HG03521 (cell line): ENCODE results near the gene OR5AR1.
"Not testable (repeated sequence)": the region's sequence is repeated elsewhere in the genome, so short reads cannot be mapped to it uniquely, and the experiment has no call there.

Source experiments
- ATAC-seq: cut with Tn5 transposase; IDR thresholded peaks from one replicate; pipeline ENCODE4 v1.9.1; 2021; ENCODE audit warnings: mild to moderate bottlenecking, moderate library complexity; ENCODE audit not compliant: unreplicated experiment

OR5AR1 gene

DNA sequence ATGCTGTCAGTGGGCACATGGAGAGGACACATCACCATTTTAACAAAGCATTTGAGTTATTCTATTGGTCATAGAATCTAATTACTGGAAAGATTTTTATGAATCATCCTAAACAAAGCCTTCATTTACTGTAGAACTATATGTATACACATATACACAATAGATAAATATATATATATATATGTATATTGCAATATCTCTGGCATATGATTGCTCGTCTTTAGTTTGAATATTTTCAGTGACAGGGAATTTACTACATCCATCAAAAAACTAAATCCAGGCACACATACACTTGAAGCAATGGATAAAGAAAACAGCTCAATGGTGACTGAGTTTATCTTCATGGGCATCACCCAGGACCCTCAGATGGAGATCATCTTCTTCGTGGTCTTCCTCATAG lies at the start of gene OR5AR1:
OR5AR1 (plus strand) TSS at position 301 of the 400 bp plus-strand sequence; CDS start at position 301, 0 bp downstream.
- ATAC-seq: no peak

GRCh38 chr11:56624661-56625110 lies 38.8 kb upstream of the OR5AR1 start:
- no peak for ATAC-seq

DNA sequence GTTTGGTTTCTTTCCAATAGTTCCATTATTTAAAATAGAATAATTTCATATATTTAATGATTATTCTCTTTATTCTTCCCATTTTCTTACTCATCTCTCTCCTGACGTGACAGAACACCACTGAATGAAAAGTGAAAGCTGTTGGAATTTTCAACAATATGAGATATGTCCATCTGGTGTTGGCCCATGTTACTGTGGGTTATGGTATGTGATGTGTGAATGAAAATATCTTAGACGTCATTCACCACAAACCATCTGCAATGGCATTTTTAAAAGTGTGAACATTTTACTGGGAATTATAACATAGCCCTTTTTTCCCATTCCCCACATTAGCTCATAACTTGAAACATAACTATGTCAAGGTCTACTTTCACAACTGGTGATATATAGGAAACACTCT lies 37.5 kb upstream of the OR5AR1 start:
- no peak for ATAC-seq

GRCh38 chr11:56632329-56632728 lies 31.2 kb upstream of the OR5AR1 start:
- no peak for ATAC-seq

DNA sequence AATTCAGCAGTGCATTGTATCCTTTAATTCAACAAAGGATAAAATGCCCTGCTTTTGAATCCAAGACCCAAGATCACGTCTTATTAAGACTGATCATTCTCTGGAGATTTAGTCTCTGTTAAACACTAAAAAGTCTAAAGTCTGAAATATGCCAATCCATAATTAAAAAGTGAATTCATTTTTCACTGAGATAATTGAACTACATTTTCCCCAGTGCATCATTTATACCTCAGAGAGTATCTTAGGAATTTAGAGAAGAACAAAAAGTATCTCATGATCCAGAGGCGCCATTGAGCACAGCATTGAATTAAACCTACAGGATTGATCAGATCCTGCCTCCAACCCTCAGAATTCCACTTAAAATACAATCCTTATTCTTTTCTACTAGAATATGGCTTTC lies 26.6 kb upstream of the OR5AR1 start:
- ATAC-seq: no peak

DNA sequence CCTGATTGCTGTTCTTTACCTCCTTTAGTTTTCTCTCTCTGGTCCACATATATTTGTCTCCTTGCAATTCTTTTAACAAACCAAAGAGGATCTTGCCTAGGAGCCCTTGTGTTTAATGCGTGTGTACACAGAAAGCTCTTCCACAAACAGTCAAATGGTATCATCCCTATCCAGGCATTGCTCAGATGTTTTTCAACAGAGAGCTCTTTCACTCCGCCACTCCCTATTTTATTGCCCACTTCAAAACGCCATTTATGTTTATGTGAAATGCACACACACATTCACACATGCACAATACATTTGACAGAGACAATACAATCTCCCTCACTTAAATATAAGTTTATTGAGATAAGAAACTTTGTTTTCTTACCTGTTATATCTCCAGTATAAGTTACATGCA lies 26.0 kb upstream of the OR5AR1 start:
- no peak for ATAC-seq

- no peak for ATAC-seq
These were observed 21.1 kb upstream of the OR5AR1 start, which contains the start of gene OR5AP2 for GRCh38 chr11:56642339-56642738. Gene OR5AP2 (minus strand): TSS chr11:56642439. CDS start chr11:56642439, 0 bp downstream.

- no peak for ATAC-seq
These were observed 3.7 kb upstream of the OR5AR1 start for GRCh38 chr11:56659755-56660154.

DNA sequence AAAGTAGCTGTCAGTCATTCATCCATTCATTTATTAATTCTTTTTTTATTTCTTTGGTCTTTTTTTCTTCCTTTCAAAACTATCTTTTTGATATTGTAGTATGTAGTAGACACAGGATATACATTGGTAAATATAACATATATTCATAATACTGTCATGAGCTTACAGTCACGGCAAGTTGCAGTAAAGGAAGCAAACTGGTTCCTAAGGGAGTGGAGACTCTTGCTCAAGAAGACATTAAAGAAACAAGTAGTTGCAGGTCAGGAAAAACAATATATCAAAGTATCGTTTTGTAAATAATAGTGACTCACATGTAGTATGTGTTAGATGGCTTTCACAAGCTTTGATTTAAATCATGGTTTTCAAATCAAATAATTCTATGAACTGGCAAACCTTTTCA lies 7.5 kb downstream of the OR5AR1 start:
- no peak for ATAC-seq

- no peak for ATAC-seq
These were observed 25.1 kb downstream of the OR5AR1 start for GRCh38 chr11:56688554-56689100.

DNA sequence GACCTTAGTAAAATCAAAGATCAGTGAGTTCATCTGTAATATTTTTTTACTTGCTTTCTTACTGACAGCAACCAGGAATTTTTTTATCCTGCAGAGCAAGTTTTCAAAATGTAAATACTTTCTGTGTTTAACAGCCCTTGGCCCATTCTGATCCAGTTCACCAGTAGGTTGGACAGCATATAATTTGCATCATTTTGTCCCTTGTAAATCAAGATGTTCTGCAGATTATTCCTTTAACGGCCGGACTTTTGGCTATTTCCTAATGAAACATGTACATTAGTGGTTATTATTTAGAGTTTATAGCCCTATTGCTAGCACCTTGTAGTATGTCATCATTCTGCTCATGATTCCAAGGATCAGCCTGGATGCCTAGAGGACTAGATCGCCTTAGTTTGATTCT lies 27.7 kb downstream of the OR5AR1 start:
- ATAC-seq: not testable (repeated sequence)

GRCh38 chr11:56693428-56693827 lies 29.9 kb downstream of the OR5AR1 start:
- no peak for ATAC-seq

DNA sequence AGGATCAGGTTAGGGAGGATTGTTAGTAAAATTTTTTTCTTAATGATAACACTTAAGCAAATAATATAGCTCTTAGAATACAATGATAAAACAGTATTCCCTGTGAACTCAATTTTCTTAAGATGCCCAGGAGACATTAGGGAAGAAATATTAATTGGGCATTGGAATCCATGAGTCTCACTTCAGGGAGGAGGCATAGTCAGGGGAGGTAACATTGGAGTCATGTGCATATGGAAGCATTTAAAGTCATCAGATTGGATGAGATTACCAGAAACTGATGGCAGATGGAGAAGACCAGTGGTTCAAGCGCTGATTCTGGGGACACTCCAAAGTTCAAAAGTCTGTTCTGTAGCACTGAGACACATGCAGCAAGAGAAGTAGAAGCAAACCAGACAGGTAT lies 35.3 kb downstream of the OR5AR1 start, which contains the start of gene OR9G1:
OR9G1 (plus strand) TSS at position 301 of the 400 bp plus-strand sequence. CDS start 1,293 bp downstream, outside the sequence.
- no peak for ATAC-seq

DNA sequence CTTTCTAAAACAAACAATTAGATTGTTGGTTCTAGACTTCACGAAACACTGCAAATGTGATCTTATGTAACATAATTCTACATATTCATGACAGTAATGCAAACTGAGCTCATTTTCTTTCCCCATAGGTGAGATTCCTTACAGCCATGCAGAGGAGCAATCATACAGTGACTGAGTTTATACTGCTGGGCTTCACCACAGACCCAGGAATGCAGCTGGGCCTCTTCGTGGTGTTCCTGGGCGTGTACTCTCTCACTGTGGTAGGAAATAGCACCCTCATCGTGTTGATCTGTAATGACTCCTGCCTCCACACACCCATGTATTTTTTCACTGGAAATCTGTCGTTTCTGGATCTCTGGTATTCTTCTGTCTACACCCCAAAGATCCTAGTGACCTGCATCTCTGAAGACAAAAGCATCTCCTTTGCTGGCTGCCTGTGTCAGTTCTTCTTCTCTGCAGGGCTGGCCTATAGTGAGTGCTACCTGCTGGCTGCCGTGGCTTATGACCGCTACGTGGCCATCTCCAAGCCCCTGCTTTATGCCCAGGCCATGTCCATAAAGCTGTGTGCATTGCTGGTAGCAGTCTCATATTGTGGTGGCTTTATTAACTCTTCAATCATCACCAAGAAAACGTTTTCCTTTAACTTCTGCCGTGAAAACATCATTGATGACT lies 36.9 kb downstream of the OR5AR1 start:
- ATAC-seq: no peak

GRCh38 chr11:56700914-56701485 lies 37.5 kb downstream of the OR5AR1 start:
- ATAC-seq: no peak

GRCh38 chr11:56705784-56706396 lies 42.4 kb downstream of the OR5AR1 start:
- no peak for ATAC-seq

- ATAC-seq: no peak
These were observed 43.0 kb downstream of the OR5AR1 start for GRCh38 chr11:56706486-56706885.

GRCh38 chr11:56714206-56714605 lies 50.7 kb downstream of the OR5AR1 start:
- ATAC-seq: no peak
